H9 (cell line): ENCODE results near the gene TFR2. TPM values are rescaled to one million over a fixed set of nuclear protein-coding genes. Genes with fewer than 3 reads are reported as not detected.

Source experiments
- DNase-seq: peaks from one replicate; pipeline ENCODE4 v3.0.0-alpha.2; 2017
- H2AFZ ChIP-seq: one replicate; pipeline ENCODE4 v1.6.1; 2013; ENCODE audit warnings: mild to moderate bottlenecking, low read length, control low read depth, moderate library complexity
- H2AK5ac ChIP-seq: 2 replicates; pipeline ENCODE4 v1.6.1; 2013; ENCODE audit warnings: low read length, control low read depth, mixed read lengths; ENCODE audit not compliant: insufficient read length
- H2BK120ac ChIP-seq: one replicate; pipeline ENCODE4 v1.6.1; 2013; ENCODE audit warnings: low read depth, mild to moderate bottlenecking, low read length, control low read depth, inconsistent platforms; ENCODE audit not compliant: poor library complexity, severe bottlenecking
- H2BK12ac ChIP-seq: 2 replicates; pipeline ENCODE4 v1.6.1; 2013; ENCODE audit warnings: low read length, control low read depth, mixed read lengths, low read depth; ENCODE audit not compliant: insufficient read length
- H2BK15ac ChIP-seq: 2 replicates; pipeline ENCODE4 v1.6.1; 2013; ENCODE audit warnings: low read depth, low read length, control low read depth
- H2BK20ac ChIP-seq: one replicate; pipeline ENCODE4 v1.6.1; 2013; ENCODE audit warnings: low read depth, mild to moderate bottlenecking, low read length, control low read depth, inconsistent platforms; ENCODE audit not compliant: poor library complexity, severe bottlenecking
- H2BK5ac ChIP-seq: 2 replicates; pipeline ENCODE4 v1.6.1; 2013; ENCODE audit warnings: low read length, control low read depth, mixed read lengths; ENCODE audit not compliant: insufficient read length
- H3K14ac ChIP-seq: 2 replicates; pipeline ENCODE4 v1.6.1; 2013; ENCODE audit warnings: low read length, control low read depth; ENCODE audit not compliant: insufficient read depth
- H3K18ac ChIP-seq: 2 replicates; pipeline ENCODE4 v1.6.1; 2013; ENCODE audit warnings: low read depth, mild to moderate bottlenecking, mixed read lengths, low read length, control low read depth; ENCODE audit not compliant: insufficient read length
- H3K23ac ChIP-seq: 2 replicates; pipeline ENCODE4 v1.6.1; 2013; ENCODE audit warnings: low read length, control low read depth, mixed read lengths, low read depth; ENCODE audit not compliant: insufficient read length
- H3K23me2 ChIP-seq: 2 replicates; pipeline ENCODE4 v1.6.1; 2013; ENCODE audit warnings: low read depth, mild to moderate bottlenecking, mixed read lengths, low read length, control low read depth; ENCODE audit not compliant: insufficient read length, poor library complexity, severe bottlenecking
- H3K27ac ChIP-seq: 2 replicates; pipeline ENCODE4 v1.5.1; 2013; ENCODE audit warnings: low read length, control low read depth, mixed read lengths, low read depth; ENCODE audit not compliant: insufficient read length
- H3K27me3 ChIP-seq: 2 replicates; pipeline ENCODE4 v1.6.1; 2013; ENCODE audit warnings: low read length, control low read depth, inconsistent platforms; ENCODE audit not compliant: insufficient read depth
- H3K4ac ChIP-seq: 2 replicates; pipeline ENCODE4 v1.6.1; 2013; ENCODE audit warnings: low read depth, mild to moderate bottlenecking, control low read depth, inconsistent platforms, low read length, moderate library complexity
- H3K4me1 ChIP-seq: 2 replicates; pipeline ENCODE4 v1.6.1; 2013; ENCODE audit warnings: low read length, control low read depth, inconsistent platforms; ENCODE audit not compliant: insufficient read depth
- H3K4me2 ChIP-seq: 2 replicates; pipeline ENCODE4 v1.6.1; 2013; ENCODE audit warnings: low read length, control low read depth, mixed read lengths; ENCODE audit not compliant: insufficient read length, insufficient read depth
- H3K56ac ChIP-seq: 2 replicates; pipeline ENCODE4 v1.6.1; 2013; ENCODE audit warnings: low read depth, mild to moderate bottlenecking, mixed read lengths, low read length, control low read depth; ENCODE audit not compliant: insufficient read length
- H3K79me1 ChIP-seq: 2 replicates; pipeline ENCODE4 v1.6.1; 2013; ENCODE audit warnings: low read depth, mild to moderate bottlenecking, moderate library complexity, low read length, control low read depth, inconsistent platforms; ENCODE audit not compliant: insufficient read depth, poor library complexity, severe bottlenecking
- H3K79me2 ChIP-seq: 2 replicates; pipeline ENCODE4 v1.6.1; 2013; ENCODE audit warnings: low read length, control low read depth, inconsistent platforms; ENCODE audit not compliant: insufficient read depth
- H3K9ac ChIP-seq: 2 replicates; pipeline ENCODE4 v1.6.1; 2013; ENCODE audit warnings: low read length, control low read depth, mixed read lengths; ENCODE audit not compliant: insufficient read length; ENCODE audit errors: extremely low read depth
- H3K9me3 ChIP-seq: one replicate; pipeline ENCODE4 v1.6.1; 2013; ENCODE audit warnings: low read depth, low read length, inconsistent platforms; ENCODE audit not compliant: control insufficient read depth
- H3T11ph ChIP-seq: one replicate; pipeline ENCODE4 v1.6.1; 2013; ENCODE audit warnings: mild to moderate bottlenecking, low read length, control low read depth, inconsistent platforms
- H4K20me1 ChIP-seq: one replicate; pipeline ENCODE4 v1.6.1; 2013; ENCODE audit not compliant: control insufficient read depth, insufficient read length, insufficient read depth
- H4K5ac ChIP-seq: 2 replicates; pipeline ENCODE4 v1.6.1; 2013; ENCODE audit warnings: low read depth, mild to moderate bottlenecking, mixed read lengths, low read length, control low read depth; ENCODE audit not compliant: insufficient read length
- H4K8ac ChIP-seq: replicated peaks from 2 replicates; pipeline ENCODE4 v1.6.1; 2013; ENCODE audit warnings: low read length, control low read depth, mixed read lengths, low read depth; ENCODE audit not compliant: insufficient read length
- H4K91ac ChIP-seq: 2 replicates; pipeline ENCODE4 v1.6.1; 2013; ENCODE audit warnings: low read depth, mild to moderate bottlenecking, moderate library complexity, mixed read lengths, low read length, control low read depth; ENCODE audit not compliant: insufficient read length
- H3K27ac Mint-ChIP-seq, 3 experiments: 2 replicates in 2 of 3; 3 replicates in 1 of 3; pipeline ENCODE4 v1.8.0; 2020 to 2021; ENCODE audit warnings: mixed read lengths in 3 of 3, mild to moderate bottlenecking in 1 of 3, moderate library complexity in 1 of 3
- H3K27me3 Mint-ChIP-seq: 2 replicates; pipeline ENCODE4 v1.8.0; 2021; ENCODE audit warnings: low read depth, mild to moderate bottlenecking, moderate library complexity, mixed read lengths
- H3K36me3 Mint-ChIP-seq, 3 experiments: 2 replicates in 2 of 3; 3 replicates in 1 of 3; pipeline ENCODE4 v1.8.0; 2020 to 2021; ENCODE audit warnings: low read depth in 3 of 3, mixed read lengths in 3 of 3; ENCODE audit not compliant: insufficient read depth in 1 of 3
- H3K4me1 Mint-ChIP-seq, 2 experiments: 2 replicates each; pipeline ENCODE4 v1.8.0; 2020; ENCODE audit warnings: mixed read lengths in 2 of 2
- H3K4me3 Mint-ChIP-seq, 2 experiments: 2 replicates in 1 of 2; 3 replicates in 1 of 2; pipeline ENCODE4 v1.8.0; 2020 to 2021; ENCODE audit warnings: mild to moderate bottlenecking in 2 of 2, mixed read lengths in 2 of 2, moderate library complexity in 1 of 2
- H3K9me3 Mint-ChIP-seq, 2 experiments: 2 replicates in 1 of 2; 3 replicates in 1 of 2; pipeline ENCODE4 v1.8.0; 2020; ENCODE audit warnings: mild to moderate bottlenecking in 2 of 2, mixed read lengths in 2 of 2, moderate library complexity in 1 of 2
- CTCF ChIP-seq: fragments of 200-600 bp; sonication (generic); conservative IDR thresholded peaks from 3 replicates; pipeline ENCODE4 v1.8.0; 2021; ENCODE audit warnings: antibody characterized with exemption, mild to moderate bottlenecking
- WGBS: extraction: QIAGEN DNeasy Blood & Tissue Kit; methylation state at CpG from one replicate; pipeline ENCODE4 v1.1.7; 2013; ENCODE audit warnings: missing lambda C conversion rate, low lambda C conversion rate, mixed read lengths; ENCODE audit not compliant: insufficient read length; ENCODE audit errors: extremely low coverage; 5-methylcytosine and 5-hydroxymethylcytosine counted together
- total RNA-seq: library from RNA; stranded (reverse); gene quantifications from 2 replicates; pipeline ENCODE4 v1.2.1, GENCODE V29; 2021

TFR2 gene
- total RNA-seq, 1 experiment from 2014 or later = 2.3 TPM

DNA sequence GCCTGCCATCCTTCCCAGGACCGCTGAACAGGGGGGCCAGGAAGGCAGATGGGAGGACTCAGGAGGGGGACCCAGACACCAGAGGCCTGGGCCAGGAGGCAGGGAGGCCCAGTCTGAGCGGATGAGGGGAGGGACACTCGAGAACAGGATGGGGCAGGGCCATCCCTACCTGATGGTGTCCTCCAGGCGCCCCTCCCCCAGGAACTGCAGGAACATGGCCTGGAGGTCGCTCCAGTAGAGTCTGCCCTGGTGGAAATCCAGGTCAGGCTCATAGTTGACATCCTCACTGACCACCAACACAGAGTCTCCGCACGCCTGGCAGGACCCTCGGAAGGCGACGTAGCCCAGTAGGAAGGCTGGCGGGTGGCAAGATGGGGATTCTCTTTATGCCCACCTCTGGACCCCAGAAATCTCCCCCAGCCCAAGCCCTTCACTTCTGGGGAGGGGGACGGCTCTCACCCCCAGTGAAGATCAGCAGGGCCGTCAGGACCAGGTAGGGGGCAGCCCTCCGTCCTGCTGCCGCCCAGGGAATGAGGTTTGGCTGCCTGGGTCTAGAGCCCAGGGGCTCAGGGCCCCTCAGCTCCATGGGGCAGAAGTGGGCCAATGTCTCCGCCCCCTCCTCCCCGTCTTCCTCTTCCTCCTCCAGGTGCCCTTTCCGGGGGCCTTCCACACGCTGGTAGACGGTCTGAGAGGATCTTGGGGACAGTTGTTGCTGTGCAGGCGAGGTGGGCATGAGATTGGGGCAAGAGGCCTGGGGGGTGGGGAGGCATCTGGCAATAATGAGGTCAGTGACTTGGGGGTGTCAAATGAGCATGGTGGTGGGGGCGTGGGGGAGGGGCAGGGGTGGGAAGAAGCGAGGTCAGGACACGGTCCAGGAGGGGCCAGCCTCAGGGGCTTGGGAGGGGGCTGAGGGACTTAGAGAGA is 573 bp downstream of the TFR2 start:
- no peak overlapping the region for H3K18ac ChIP-seq
- H3K36me3 Mint-ChIP-seq = no peaks in the 10 kb centered on the region
- no CpG with 5 or more reads among the region's 24 CpGs for WGBS
- H3K14ac ChIP-seq = no peak overlapping the region; the same call in 1 of the 2 replicates
- no peak overlapping the region for H2AK5ac ChIP-seq
- H4K8ac ChIP-seq = no peak overlapping the region
- H2AFZ ChIP-seq = no peak overlapping the region
- H4K91ac ChIP-seq = no peak overlapping the region
- H3K27me3 ChIP-seq = no peaks in the 10 kb centered on the region
- H3K79me1 ChIP-seq = no peaks in the 10 kb centered on the region
- no peak overlapping the region for H3K4ac ChIP-seq
- H2BK5ac ChIP-seq = no peak overlapping the region
- H3K4me1 ChIP-seq = no peaks in the 10 kb centered on the region
- H3K4me1 Mint-ChIP-seq = peaks cover 6 to 37% of the 10 kb centered on the region in 2 experiments
- H3K4me3 Mint-ChIP-seq = no peak overlapping the region
- H2BK15ac ChIP-seq = no peak overlapping the region
- H3K23me2 ChIP-seq = no peaks in the 10 kb centered on the region
- no peak overlapping the region for H2BK12ac ChIP-seq
- H3T11ph ChIP-seq = no peak overlapping the region
- no peak overlapping the region for H3K56ac ChIP-seq
- H3K79me2 ChIP-seq = no peaks in the 10 kb centered on the region
- no peak overlapping the region for H3K4me2 ChIP-seq
- no peaks in the 10 kb centered on the region for H3K9me3 ChIP-seq
- no peaks in the 10 kb centered on the region for H4K20me1 ChIP-seq
- DNase-seq = no peak
- H3K27me3 Mint-ChIP-seq = peaks cover 17% of the 10 kb centered on the region
- TF ChIP-seq CTCF = no peak
- H2BK20ac ChIP-seq = no peak overlapping the region
- no peak overlapping the region for H2BK120ac ChIP-seq
- H3K23ac ChIP-seq = no peak overlapping the region
- no peaks in the 10 kb centered on the region; a peak in 1 of 5 replicates for H3K9me3 Mint-ChIP-seq
- no peak overlapping the region for H3K27ac ChIP-seq
- H3K9ac ChIP-seq = no peak overlapping the region
- no peak overlapping the region for H4K5ac ChIP-seq
- H3K27ac Mint-ChIP-seq = no peak overlapping the region
